ENCODE measurements around the gene OSBPL3. TPM values are rescaled to one million over a fixed set of nuclear protein-coding genes. Genes with fewer than 3 reads are reported as not detected.

OSBPL3 gene
- total and polyA plus RNA-seq, 2 donors (not counting 1 experiment from before 2014, with no cell fraction given), result 13.5 to 67.6 TPM

DNA sequence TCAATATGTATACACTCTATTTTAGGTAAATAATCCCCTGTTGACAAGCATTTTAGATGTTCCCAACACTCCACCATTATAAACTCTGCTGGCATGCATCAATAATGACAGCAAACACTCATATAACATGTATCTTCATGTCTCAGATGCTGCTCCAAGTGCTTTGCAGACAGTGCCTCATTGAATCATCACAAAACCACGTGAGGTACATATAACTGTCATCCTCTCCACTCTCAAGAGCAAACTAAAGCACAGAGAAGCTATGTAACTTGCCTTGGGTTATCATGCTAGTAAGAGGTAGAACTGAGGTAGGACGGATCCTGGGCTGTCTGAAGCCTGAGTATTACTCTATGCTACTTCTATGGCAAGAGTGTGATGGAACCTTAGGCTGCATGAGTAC, 150.2 kb downstream of the OSBPL3 start:
- Histone ChIP-seq H3K36me3 (replicated peaks in 1 of 2; ENCODE audit: control extremely low read depth in 1 of 2, control insufficient read depth in 1 of 2, extremely low read depth in 1 of 2, insufficient read depth in 2 of 2, low read length in 1 of 2) (peaks cover 1 to 14% of the 10 kb centered on the region in 2 experiments), H3K4me1 (ENCODE audit: control insufficient read depth in 2 of 2, insufficient read depth in 2 of 2, low read length in 2 of 2) (peaks cover 57 to 62% of the 10 kb centered on the region in 2 donors), H3K27ac (ENCODE audit: low read length in 2 of 2) (no peak overlapping the region), H3K4me2 (replicated peaks; ENCODE audit: low read depth, low read length, poor library complexity, severe bottlenecking) (no peak overlapping the region), H3K9ac (ENCODE audit: low read length) (no peak overlapping the region), H4K20me1 (ENCODE audit: control insufficient read depth, insufficient read depth, low read length, poor library complexity, severe bottlenecking) (no peaks in the 10 kb centered on the region), H2AFZ (ENCODE audit: insufficient read depth, low read depth, low read length, poor library complexity, severe bottlenecking) (no peak overlapping the region), H3K79me2 (ENCODE audit: control insufficient read depth, insufficient read depth, low read length) (peaks cover 5% of the 10 kb centered on the region), H3K9me3 (ENCODE audit: control extremely low read depth in 1 of 3, control insufficient read depth in 2 of 3, insufficient read depth in 1 of 3, low read length in 2 of 3) (no peaks in the 10 kb centered on the region), H3K4me3 (ENCODE audit: control extremely low read depth in 1 of 5, extremely low read depth in 1 of 5, insufficient read depth in 1 of 5, low read depth in 2 of 5, low read length in 4 of 5) (no peak overlapping the region), H3K27me3 (replicated peaks in 1 of 4; ENCODE audit: control extremely low read depth in 1 of 4, control insufficient read depth in 3 of 4, insufficient read depth in 4 of 4, low read length in 3 of 4) (no peaks in the 10 kb centered on the region)
- H3K9me3 Mint-ChIP-seq (ENCODE audit: insufficient read depth), result no peaks in the 10 kb centered on the region
- TF ChIP-seq, protein P1, sequence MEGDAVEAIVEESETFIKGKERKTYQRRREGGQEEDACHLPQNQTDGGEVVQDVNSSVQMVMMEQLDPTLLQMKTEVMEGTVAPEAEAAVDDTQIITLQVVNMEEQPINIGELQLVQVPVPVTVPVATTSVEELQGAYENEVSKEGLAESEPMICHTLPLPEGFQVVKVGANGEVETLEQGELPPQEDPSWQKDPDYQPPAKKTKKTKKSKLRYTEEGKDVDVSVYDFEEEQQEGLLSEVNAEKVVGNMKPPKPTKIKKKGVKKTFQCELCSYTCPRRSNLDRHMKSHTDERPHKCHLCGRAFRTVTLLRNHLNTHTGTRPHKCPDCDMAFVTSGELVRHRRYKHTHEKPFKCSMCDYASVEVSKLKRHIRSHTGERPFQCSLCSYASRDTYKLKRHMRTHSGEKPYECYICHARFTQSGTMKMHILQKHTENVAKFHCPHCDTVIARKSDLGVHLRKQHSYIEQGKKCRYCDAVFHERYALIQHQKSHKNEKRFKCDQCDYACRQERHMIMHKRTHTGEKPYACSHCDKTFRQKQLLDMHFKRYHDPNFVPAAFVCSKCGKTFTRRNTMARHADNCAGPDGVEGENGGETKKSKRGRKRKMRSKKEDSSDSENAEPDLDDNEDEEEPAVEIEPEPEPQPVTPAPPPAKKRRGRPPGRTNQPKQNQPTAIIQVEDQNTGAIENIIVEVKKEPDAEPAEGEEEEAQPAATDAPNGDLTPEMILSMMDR (IDR thresholded peaks at IDR 0.05), result no peak
- no peak for TF ChIP-seq EZH2 (IDR thresholded peaks at IDR 0.05; ENCODE audit: borderline replicate concordance, insufficient read depth, low read depth, low read length, poor library complexity, severe bottlenecking)
- intact Hi-C loops (cut with micrococcal nuclease), result loop anchor here (10.0 kb wide), 1 partner anchor 1645 kb away; the partner anchor contains the start of gene NUP42
- 100% methylated on average over 1 of the region's 2 CpGs for WGBS (ENCODE audit: insufficient coverage)
- ATAC-seq (ENCODE audit: low read depth), result no peak
- peak overlapping the region; percentile 21 for H3K27ac Mint-ChIP-seq
- H3K4me3 Mint-ChIP-seq, result no peak overlapping the region
- peaks cover 72% of the 10 kb centered on the region for H3K4me1 Mint-ChIP-seq
- POLR2A ChIA-PET, result no interaction called here
- no peak for DNase-seq
- CTCF ChIA-PET, result interaction anchor here (11.7 kb wide), 1 partner anchor 8 kb away, joined by 129 read pairs; no protein-coding TSS in a partner anchor
- no peaks in the 10 kb centered on the region for H3K27me3 Mint-ChIP-seq

DNA sequence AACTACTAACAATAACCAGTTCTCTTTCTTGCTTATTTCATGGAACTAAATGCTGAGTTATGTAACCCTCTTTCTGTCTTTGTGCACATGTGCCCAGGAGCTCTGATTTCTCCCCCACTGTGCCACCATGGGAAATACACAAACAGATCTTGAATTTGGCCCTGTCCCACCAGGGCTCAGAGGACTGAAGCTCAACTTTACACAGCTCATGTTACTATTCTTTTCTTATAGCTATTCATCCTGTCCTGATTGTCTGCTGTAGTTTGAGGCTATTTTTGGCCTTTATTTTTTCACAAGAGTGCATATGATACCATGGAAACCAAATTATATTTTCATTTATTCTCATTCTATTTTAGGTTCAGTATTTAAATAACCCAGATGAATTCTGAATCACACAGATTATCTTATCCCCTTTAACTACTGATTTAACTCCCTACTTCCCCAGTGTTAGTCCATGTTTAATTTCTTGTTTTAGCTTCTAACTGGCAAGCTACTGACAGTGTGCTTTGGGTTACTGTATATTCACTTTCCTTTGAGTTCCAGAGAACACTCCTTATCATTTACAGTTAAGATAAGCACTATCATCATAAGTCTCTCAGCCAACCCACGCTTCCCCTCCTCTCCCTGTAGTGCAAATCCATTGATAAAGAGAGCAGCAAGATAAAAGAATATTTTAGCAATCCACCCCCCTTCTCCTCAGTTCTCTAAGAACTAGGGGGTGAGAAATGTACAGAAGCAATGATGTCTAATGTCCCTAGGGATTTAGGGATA, 150.9 kb downstream of the OSBPL3 start:
- intact Hi-C loops (cut with micrococcal nuclease), result no loop called here
- Histone ChIP-seq H3K4me3 (ENCODE audit: control extremely low read depth in 1 of 5, extremely low read depth in 1 of 5, insufficient read depth in 1 of 5, low read depth in 2 of 5, low read length in 4 of 5) (no peak overlapping the region), H3K9me3 (ENCODE audit: control extremely low read depth in 1 of 3, control insufficient read depth in 2 of 3, insufficient read depth in 1 of 3, low read length in 2 of 3) (no peaks in the 10 kb centered on the region), H3K4me1 (ENCODE audit: control insufficient read depth in 2 of 2, insufficient read depth in 2 of 2, low read length in 2 of 2) (peaks cover 51 to 55% of the 10 kb centered on the region in 2 donors), H3K36me3 (replicated peaks in 1 of 2; ENCODE audit: control extremely low read depth in 1 of 2, control insufficient read depth in 1 of 2, extremely low read depth in 1 of 2, insufficient read depth in 2 of 2, low read length in 1 of 2) (peaks cover 1 to 14% of the 10 kb centered on the region in 2 experiments), H4K20me1 (ENCODE audit: control insufficient read depth, insufficient read depth, low read length, poor library complexity, severe bottlenecking) (no peaks in the 10 kb centered on the region), H3K4me2 (replicated peaks; ENCODE audit: low read depth, low read length, poor library complexity, severe bottlenecking) (no peak overlapping the region), H3K9ac (ENCODE audit: low read length) (no peak overlapping the region), H2AFZ (ENCODE audit: insufficient read depth, low read depth, low read length, poor library complexity, severe bottlenecking) (no peak overlapping the region), H3K27me3 (replicated peaks in 1 of 4; ENCODE audit: control extremely low read depth in 1 of 4, control insufficient read depth in 3 of 4, insufficient read depth in 4 of 4, low read length in 3 of 4) (no peaks in the 10 kb centered on the region), H3K27ac (ENCODE audit: low read length in 2 of 2) (no peak overlapping the region), H3K79me2 (ENCODE audit: control insufficient read depth, insufficient read depth, low read length) (peaks cover 5% of the 10 kb centered on the region)
- no peak overlapping the region for H3K4me3 Mint-ChIP-seq
- WGBS (ENCODE audit: insufficient coverage), result no CpG with 5 or more reads among the region's 1 CpG
- H3K4me1 Mint-ChIP-seq, result peaks cover 69% of the 10 kb centered on the region
- TF ChIP-seq, protein P1 (IDR thresholded peaks at IDR 0.05), result no peak
- no peak for TF ChIP-seq EZH2 (IDR thresholded peaks at IDR 0.05; ENCODE audit: borderline replicate concordance, insufficient read depth, low read depth, low read length, poor library complexity, severe bottlenecking)
- H3K27ac Mint-ChIP-seq, result peak overlapping the region; percentile 83
- H3K27me3 Mint-ChIP-seq, result no peaks in the 10 kb centered on the region
- POLR2A ChIA-PET, result no interaction called here
- CTCF ChIA-PET, result interaction anchor here (1.0 to 11.7 kb wide), 2 partner anchors 8 to 9 kb away, joined by 3 to 129 read pairs; no protein-coding TSS in a partner anchor
- ATAC-seq (ENCODE audit: low read depth) (no peak), DNase-seq (no peak)
- no peaks in the 10 kb centered on the region for H3K9me3 Mint-ChIP-seq (ENCODE audit: insufficient read depth)

All from B cell (primary cell).